Activated T-helper 9 cell treated with anti-CD3 and anti-CD28 coated beads, Interleukin-2, amount 50 U/mL, for 16 hours (primary cell): ENCODE data around the gene MYO5A.
"Not testable (repeated sequence)": the region's sequence is repeated elsewhere in the genome, so short reads cannot be mapped to it uniquely, and the experiment has no call there.

Source experiments
- DNase-seq: peaks from one replicate; pipeline ENCODE4 v3.0.0-alpha.2; 2020; ENCODE audit warnings: low read depth

MYO5A gene

GRCh38 chr15:52528564-52529340 is at the start of gene MYO5A:
Gene MYO5A (minus strand): TSS chr15:52528880. CDS start chr15:52528806, 74 bp downstream.
- DNase-seq, result peak; percentile 70

- DNase-seq, result no peak
Observed at GRCh38 chr15:52576692-52577091, 48.0 kb upstream of the MYO5A start.

- not testable (repeated sequence) for DNase-seq
Observed at GRCh38 chr15:52575573-52575972, 46.9 kb upstream of the MYO5A start.

- no peak for DNase-seq
Observed at GRCh38 chr15:52575072-52575471, 46.4 kb upstream of the MYO5A start.

- DNase-seq, result not testable (repeated sequence)
Observed at GRCh38 chr15:52574623-52575022, 45.9 kb upstream of the MYO5A start.

- peak; percentile 71 for DNase-seq
Observed at GRCh38 chr15:52568601-52569585, 40.2 kb upstream of the MYO5A start, which contains the start of gene ARPP19. Gene ARPP19 (minus strand): TSS chr15:52569030. CDS start chr15:52568892, 138 bp downstream.

GRCh38 chr15:52567871-52568600 is 39.4 kb upstream of the MYO5A start:
- DNase-seq, result peak; percentile 45

GRCh38 chr15:52566889-52567288 is 38.2 kb upstream of the MYO5A start:
- DNase-seq, result no peak

- DNase-seq, result not testable (repeated sequence)
Observed at GRCh38 chr15:52565417-52566358, 37.0 kb upstream of the MYO5A start.

- DNase-seq, result no peak
Observed at GRCh38 chr15:52563501-52564060, 34.9 kb upstream of the MYO5A start.

GRCh38 chr15:52559575-52559974 is 30.9 kb upstream of the MYO5A start:
- peak; percentile 20 for DNase-seq

GRCh38 chr15:52559022-52559421 is 30.3 kb upstream of the MYO5A start:
- no peak for DNase-seq

- DNase-seq, result peak; percentile 29
Observed at GRCh38 chr15:52558196-52558595, 29.5 kb upstream of the MYO5A start.

- no peak for DNase-seq
Observed at GRCh38 chr15:52557274-52557641, 28.6 kb upstream of the MYO5A start.

GRCh38 chr15:52556524-52557273 is 28.0 kb upstream of the MYO5A start:
- DNase-seq, result no peak

GRCh38 chr15:52552303-52552702 is 23.6 kb upstream of the MYO5A start:
- no peak for DNase-seq

- no peak for DNase-seq
Observed at GRCh38 chr15:52551762-52552161, 23.1 kb upstream of the MYO5A start.

GRCh38 chr15:52551186-52551585 is 22.5 kb upstream of the MYO5A start:
- DNase-seq, result not testable (repeated sequence)

- no peak for DNase-seq
Observed at GRCh38 chr15:52546031-52546751, 17.5 kb upstream of the MYO5A start.
